Endodermal cell (in vitro differentiated cells): ENCODE results near the gene CRHR1. TPM values are rescaled to one million over a fixed set of nuclear protein-coding genes. Genes with fewer than 3 reads are reported as not detected.

Source experiments
- DNase-seq: peaks from one replicate; pipeline ENCODE4 v3.0.0-alpha.2; 2017
- H3K27ac ChIP-seq: 2 replicates; pipeline ENCODE4 v1.5.1; 2013; ENCODE audit warnings: mild to moderate bottlenecking, low read depth, low read length, moderate library complexity
- H3K27me3 ChIP-seq: 2 replicates; pipeline ENCODE4 v1.6.1; 2013; ENCODE audit warnings: mild to moderate bottlenecking, low read length, moderate library complexity; ENCODE audit not compliant: insufficient read depth, control insufficient read depth, poor library complexity, severe bottlenecking
- H3K36me3 ChIP-seq: 2 replicates; pipeline ENCODE4 v1.7.0; 2013; ENCODE audit warnings: mild to moderate bottlenecking, low read length, moderate library complexity; ENCODE audit not compliant: control insufficient read depth, insufficient read depth
- H3K4me1 ChIP-seq: one replicate; pipeline ENCODE4 v1.7.0; 2013; ENCODE audit warnings: low read length; ENCODE audit not compliant: control insufficient read depth, insufficient read depth
- H3K4me3 ChIP-seq: 2 replicates; pipeline ENCODE4 v1.5.1; 2013; ENCODE audit warnings: mild to moderate bottlenecking, low read length, moderate library complexity
- H3K9ac ChIP-seq: 2 replicates; pipeline ENCODE4 v1.6.1; 2013; ENCODE audit warnings: mild to moderate bottlenecking, low read length, moderate library complexity; ENCODE audit not compliant: poor library complexity, severe bottlenecking; ENCODE audit errors: extremely low read depth
- H3K9me3 ChIP-seq: 2 replicates; pipeline ENCODE4 v1.6.1; 2013; ENCODE audit warnings: mild to moderate bottlenecking, low read length, moderate library complexity; ENCODE audit not compliant: control insufficient read depth
- H3K27ac Mint-ChIP-seq: 2 replicates; pipeline ENCODE4 v1.8.0; 2020; ENCODE audit warnings: mixed read lengths
- H3K27me3 Mint-ChIP-seq: 2 replicates; pipeline ENCODE4 v1.8.0; 2021; ENCODE audit warnings: mild to moderate bottlenecking, mixed read lengths; ENCODE audit not compliant: insufficient read depth
- H3K36me3 Mint-ChIP-seq: 2 replicates; pipeline ENCODE4 v1.8.0; 2020; ENCODE audit warnings: low read depth, mixed read lengths
- H3K4me1 Mint-ChIP-seq: 2 replicates; pipeline ENCODE4 v1.8.0; 2020; ENCODE audit warnings: mixed read lengths
- H3K4me3 Mint-ChIP-seq: 2 replicates; pipeline ENCODE4 v1.8.0; 2020; ENCODE audit warnings: mild to moderate bottlenecking, moderate library complexity, mixed read lengths
- H3K9me3 Mint-ChIP-seq: 2 replicates; pipeline ENCODE4 v1.8.0; 2020; ENCODE audit warnings: mild to moderate bottlenecking, mixed read lengths
- CTCF ChIP-seq: fragments of 200-600 bp; sonication (generic); conservative IDR thresholded peaks from 2 replicates; pipeline ENCODE4 v1.5.0; 2021; ENCODE audit warnings: antibody characterized with exemption, mild to moderate bottlenecking
- WGBS, 2 experiments: methylation state at CpG; one replicate each; pipeline versions ENCODE4 v1.1.5 to v1.1.7; 2013; ENCODE audit warnings: missing lambda C conversion rate in 2 of 2, mixed read lengths in 1 of 2; ENCODE audit not compliant: insufficient coverage in 1 of 2, insufficient read length in 1 of 2; 5-methylcytosine and 5-hydroxymethylcytosine counted together
- total RNA-seq, 2 donors: library from RNA; stranded (reverse); fragmentation: NEBNext Ultra II Directional in 1 of 2; extraction: Animal tissue kit (Norgen Biotek cat#: 25700) in 1 of 2; gene quantifications; 2 replicates in 1 of 2; 3 replicates in 1 of 2; pipeline ENCODE4 v1.2.1, GENCODE V29; 2021

CRHR1 gene
- total RNA-seq, 2 donors from 2014 or later: 0.81 to 1.8 TPM

- TF ChIP-seq CTCF: no peak
- 90% methylated on average over 4 of the region's 4 CpGs; no CpG with 5 or more reads in 1 of the 2 experiments for WGBS, 2 experiments
- no peak overlapping the region for H3K27ac ChIP-seq
- Mint-ChIP-seq H3K4me1 (peaks cover 6% of the 10 kb centered on the region), H3K27me3 (no peaks in the 10 kb centered on the region), H3K27ac (no peak overlapping the region), H3K4me3 (no peak overlapping the region), H3K36me3 (no peaks in the 10 kb centered on the region), H3K9me3 (no peaks in the 10 kb centered on the region)
- H3K4me1 ChIP-seq: no peaks in the 10 kb centered on the region
- no peak overlapping the region for H3K4me3 ChIP-seq
- DNase-seq: no peak
- no peaks in the 10 kb centered on the region for H3K9me3 ChIP-seq
- H3K27me3 ChIP-seq: no peaks in the 10 kb centered on the region
- H3K36me3 ChIP-seq: no peaks in the 10 kb centered on the region
- H3K9ac ChIP-seq: no peak overlapping the region
Measured at GRCh38 chr17:45839442-45839841, 55.3 kb downstream of the CRHR1 start.

GRCh38 chr17:45841186-45841585 lies 57.1 kb downstream of the CRHR1 start:
- H3K36me3 Mint-ChIP-seq: no peaks in the 10 kb centered on the region
- no peaks in the 10 kb centered on the region for H3K9me3 Mint-ChIP-seq
- no peak overlapping the region for H3K4me3 Mint-ChIP-seq
- no peak overlapping the region for H3K9ac ChIP-seq
- H3K9me3 ChIP-seq: no peaks in the 10 kb centered on the region
- H3K27me3 ChIP-seq: no peaks in the 10 kb centered on the region
- no peaks in the 10 kb centered on the region for H3K36me3 ChIP-seq
- peaks cover 6% of the 10 kb centered on the region for H3K4me1 Mint-ChIP-seq
- H3K27ac ChIP-seq: no peak overlapping the region
- no peak for DNase-seq
- no peaks in the 10 kb centered on the region for H3K27me3 Mint-ChIP-seq
- H3K4me3 ChIP-seq: no peak overlapping the region
- no peak for TF ChIP-seq CTCF
- WGBS, 2 experiments: 92 to 94% methylated on average over 7 to 9 of the region's 9 CpGs
- H3K4me1 ChIP-seq: no peaks in the 10 kb centered on the region
- no peak overlapping the region for H3K27ac Mint-ChIP-seq

GRCh38 chr17:45841883-45842525 lies 57.9 kb downstream of the CRHR1 start:
- Histone ChIP-seq H3K27me3 (no peaks in the 10 kb centered on the region), H3K9ac (no peak overlapping the region), H3K4me1 (no peaks in the 10 kb centered on the region), H3K4me3 (no peak overlapping the region), H3K9me3 (no peaks in the 10 kb centered on the region), H3K36me3 (no peaks in the 10 kb centered on the region), H3K27ac (no peak overlapping the region)
- Mint-ChIP-seq H3K36me3 (no peaks in the 10 kb centered on the region), H3K4me3 (no peak overlapping the region), H3K4me1 (peaks cover 3% of the 10 kb centered on the region), H3K9me3 (no peaks in the 10 kb centered on the region), H3K27me3 (no peaks in the 10 kb centered on the region), H3K27ac (no peak overlapping the region)
- DNase-seq: no peak
- no peak for TF ChIP-seq CTCF
- 72 to 100% methylated on average over 2 to 7 of the region's 7 CpGs for WGBS, 2 experiments
